Stomach smooth muscle (tissue), 2 donors: Measurements from ENCODE around the gene PIK3R1.

Experiments
- H3K27ac ChIP-seq: one replicate; pipeline ENCODE4 v1.7.0; 2013; ENCODE audit warnings: mild to moderate bottlenecking, low read length, inconsistent platforms
- H3K27me3 ChIP-seq, 2 donors: one replicate each; pipeline ENCODE4 v1.7.0; 2013; ENCODE audit warnings: low read length in 2 of 2; ENCODE audit not compliant: insufficient read depth in 2 of 2, control insufficient read depth in 1 of 2
- H3K36me3 ChIP-seq, 2 donors: one replicate each; pipeline ENCODE4 v1.7.0; 2013; ENCODE audit warnings: low read length in 2 of 2; ENCODE audit not compliant: control insufficient read depth in 2 of 2, insufficient read depth in 2 of 2
- H3K4me1 ChIP-seq: one replicate; pipeline ENCODE4 v1.7.0; 2013; ENCODE audit warnings: low read length; ENCODE audit not compliant: control insufficient read depth, insufficient read depth
- H3K4me3 ChIP-seq, 2 donors: one replicate each; pipeline ENCODE4 v1.7.0; 2013; ENCODE audit warnings: low read length in 2 of 2
- H3K9ac ChIP-seq, 2 donors: one replicate each; pipeline ENCODE4 v1.7.0; 2013; ENCODE audit warnings: low read length in 2 of 2, mild to moderate bottlenecking in 1 of 2
- H3K9me3 ChIP-seq, 2 donors: one replicate each; pipeline ENCODE4 v1.7.0; 2013; ENCODE audit warnings: low read length in 2 of 2; ENCODE audit not compliant: control insufficient read depth in 2 of 2
- donor health status: healthy.
- donor health status: Pancreatic carcinoma.

The PIK3R1 gene

DNA sequence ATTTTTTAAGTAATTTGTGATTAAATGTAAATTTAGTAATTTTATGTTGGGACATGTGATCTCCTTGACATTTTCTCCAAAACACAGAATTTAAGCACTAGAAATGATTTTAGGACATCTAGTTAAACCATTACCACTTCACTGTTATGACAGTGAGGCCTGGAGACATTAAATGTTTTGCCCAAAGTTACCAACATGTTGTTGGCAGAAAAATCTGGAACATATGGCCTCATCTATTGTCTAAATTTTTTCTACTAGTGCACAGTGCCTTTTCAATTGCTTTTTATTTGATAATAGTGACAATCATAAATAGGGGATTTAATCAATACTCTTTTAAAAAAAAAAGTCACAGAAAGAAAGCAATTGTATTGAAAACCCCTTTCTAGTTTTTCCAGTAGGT, 45.6 kb downstream of the PIK3R1 start:
- no peak overlapping the region for H3K4me3 ChIP-seq
- H3K4me1 ChIP-seq: peaks cover 61% of the 10 kb centered on the region
- H3K36me3 ChIP-seq: no peaks in the 10 kb centered on the region
- no peaks in the 10 kb centered on the region for H3K9me3 ChIP-seq
- no peak overlapping the region for H3K9ac ChIP-seq
- H3K27me3 ChIP-seq: no peaks in the 10 kb centered on the region
- no peak overlapping the region for H3K27ac ChIP-seq

DNA sequence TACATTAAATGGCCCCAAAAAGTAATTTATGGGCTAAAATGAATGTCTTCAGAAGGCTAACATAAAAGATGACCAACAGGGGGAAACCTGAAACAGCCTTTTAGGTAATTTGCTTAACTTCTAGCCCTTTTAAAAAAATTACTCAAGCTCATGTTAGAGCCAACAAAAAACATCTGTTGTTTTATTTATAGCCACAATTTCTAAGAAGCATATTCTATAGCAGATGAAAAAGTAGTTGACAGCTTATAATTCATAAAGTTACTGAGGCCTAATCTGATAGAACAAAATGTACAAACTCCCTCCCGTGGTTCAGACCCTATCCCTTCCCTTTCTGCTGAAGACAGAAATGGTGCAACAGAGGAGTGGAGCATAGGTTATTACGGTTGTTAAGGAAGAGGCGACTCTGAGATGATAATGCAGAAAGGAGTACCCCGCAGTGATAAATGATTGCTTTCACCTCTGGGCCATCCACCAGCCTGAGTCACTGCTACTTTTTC, 46.1 kb downstream of the PIK3R1 start:
- Histone ChIP-seq H3K4me3 (no peak overlapping the region), H3K27me3 (no peaks in the 10 kb centered on the region), H3K36me3 (no peaks in the 10 kb centered on the region), H3K9me3 (no peaks in the 10 kb centered on the region), H3K27ac (no peak overlapping the region), H3K9ac (no peak overlapping the region), H3K4me1 (peaks cover 65% of the 10 kb centered on the region)

DNA sequence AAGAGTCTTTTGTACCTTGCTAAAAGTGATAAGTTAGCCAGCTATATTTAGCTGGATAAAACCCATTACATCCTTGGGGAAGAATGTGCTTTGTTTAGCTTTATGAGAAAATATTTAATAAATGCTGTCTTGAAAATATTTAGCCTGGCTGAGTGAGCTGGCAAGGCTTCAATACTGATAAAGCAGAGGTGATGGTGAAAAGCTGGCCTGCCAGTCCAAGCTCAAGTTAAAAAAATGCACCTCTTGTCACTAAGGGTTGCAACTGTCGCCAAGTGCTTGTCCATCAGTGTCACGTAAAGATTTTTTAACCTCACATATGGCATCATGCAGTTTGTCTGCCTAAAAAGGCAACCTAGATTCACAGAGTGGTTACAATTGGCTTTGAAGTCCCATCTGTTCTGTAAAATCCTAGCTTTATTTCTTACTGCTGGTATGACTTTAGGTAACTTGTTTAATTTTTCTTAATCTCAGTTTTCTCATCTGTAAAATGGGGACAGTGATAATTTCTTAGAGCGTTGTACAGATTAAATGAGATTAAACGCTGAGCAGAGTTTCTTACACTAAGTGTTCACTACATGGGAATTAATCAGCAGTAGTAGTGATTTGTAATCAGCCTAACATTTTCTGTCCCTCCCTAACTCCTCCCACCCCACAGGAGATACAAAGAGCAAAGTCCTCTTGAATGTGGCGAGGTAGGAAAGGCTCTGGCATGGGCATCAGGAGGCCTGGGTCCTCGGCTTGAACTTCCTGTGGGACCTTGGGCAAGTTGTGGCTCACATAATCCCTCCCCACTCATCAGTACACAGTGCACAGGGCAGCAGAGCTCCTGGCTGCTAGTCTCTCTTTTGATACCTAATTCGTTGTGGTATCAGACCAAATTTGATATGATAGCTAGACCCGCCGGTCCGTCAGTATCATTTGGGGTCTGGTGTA, 48.7 kb downstream of the PIK3R1 start:
- H3K9ac ChIP-seq: peak overlapping the region in 1 of 2 donors; percentile 1
- no peaks in the 10 kb centered on the region for H3K9me3 ChIP-seq
- H3K27me3 ChIP-seq: no peaks in the 10 kb centered on the region
- H3K36me3 ChIP-seq: no peaks in the 10 kb centered on the region
- H3K4me3 ChIP-seq: peak overlapping the region in 1 of 2 donors; percentile 22
- H3K4me1 ChIP-seq: peaks cover 54% of the 10 kb centered on the region
- H3K27ac ChIP-seq: peak overlapping the region; percentile 74

DNA sequence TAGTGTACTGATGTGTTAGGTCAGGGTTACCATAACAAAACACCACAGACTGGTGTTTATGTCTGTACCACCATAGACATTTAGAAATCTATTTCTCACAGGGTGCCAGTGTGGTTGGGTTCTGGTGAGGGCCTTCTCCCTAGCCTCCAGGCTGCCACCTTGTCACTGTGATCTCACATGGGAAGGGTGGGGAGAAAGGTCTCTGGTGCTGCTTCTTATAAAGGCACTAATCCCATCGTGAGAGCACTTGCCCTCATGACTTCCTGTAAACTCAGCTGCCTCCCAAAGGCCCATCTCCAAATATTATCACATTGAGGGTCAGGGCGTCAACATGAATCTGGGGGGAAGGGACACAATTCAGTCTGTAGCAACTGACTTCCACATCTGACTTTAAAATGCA, 49.8 kb downstream of the PIK3R1 start:
- peak overlapping the region in 1 of 2 donors; percentile 1 for H3K9ac ChIP-seq

DNA sequence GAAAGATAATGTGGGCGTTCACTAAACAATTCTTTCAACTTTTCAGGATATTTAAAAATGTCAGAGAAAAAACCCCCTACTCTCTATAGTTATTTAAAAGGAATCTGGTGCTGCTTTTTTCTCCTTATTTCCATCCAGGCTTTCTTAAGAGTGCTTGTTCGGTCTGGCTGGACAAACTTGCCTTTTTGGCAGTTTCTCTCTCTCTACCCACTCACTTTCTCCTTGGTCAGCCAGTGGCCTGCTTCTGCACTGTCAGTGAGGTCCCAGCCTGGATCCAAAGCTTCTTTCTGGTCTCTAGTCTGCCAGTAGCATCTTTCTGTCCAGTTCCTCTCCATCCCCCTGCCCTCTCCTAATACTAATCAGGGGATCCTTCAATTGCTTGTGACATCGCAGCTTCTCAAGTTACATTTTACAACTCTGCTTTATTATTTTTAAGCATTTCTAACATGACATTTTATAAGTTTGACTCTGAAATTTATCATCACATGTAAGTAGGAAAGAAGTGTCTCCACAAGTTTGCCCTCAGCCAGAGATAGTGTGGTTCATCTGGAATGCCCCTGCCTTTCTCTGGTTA, 50.4 kb downstream of the PIK3R1 start:
- H3K9ac ChIP-seq: peak overlapping the region; percentile 18 to 22
- no peaks in the 10 kb centered on the region for H3K27me3 ChIP-seq
- H3K27ac ChIP-seq: peak overlapping the region; percentile 74
- H3K36me3 ChIP-seq: no peaks in the 10 kb centered on the region
- peaks cover 44% of the 10 kb centered on the region for H3K4me1 ChIP-seq
- H3K4me3 ChIP-seq: peak overlapping the region; percentile 35 to 42
- no peaks in the 10 kb centered on the region for H3K9me3 ChIP-seq

More for the DNA sequence above, 49.8 kb downstream of the PIK3R1 start:
- H3K27ac ChIP-seq: peak overlapping the region; percentile 74
- no peaks in the 10 kb centered on the region for H3K36me3 ChIP-seq
- no peaks in the 10 kb centered on the region for H3K27me3 ChIP-seq
- H3K4me3 ChIP-seq: peak overlapping the region in 1 of 2 donors; percentile 22
- H3K9me3 ChIP-seq: no peaks in the 10 kb centered on the region
- peaks cover 46% of the 10 kb centered on the region for H3K4me1 ChIP-seq

DNA sequence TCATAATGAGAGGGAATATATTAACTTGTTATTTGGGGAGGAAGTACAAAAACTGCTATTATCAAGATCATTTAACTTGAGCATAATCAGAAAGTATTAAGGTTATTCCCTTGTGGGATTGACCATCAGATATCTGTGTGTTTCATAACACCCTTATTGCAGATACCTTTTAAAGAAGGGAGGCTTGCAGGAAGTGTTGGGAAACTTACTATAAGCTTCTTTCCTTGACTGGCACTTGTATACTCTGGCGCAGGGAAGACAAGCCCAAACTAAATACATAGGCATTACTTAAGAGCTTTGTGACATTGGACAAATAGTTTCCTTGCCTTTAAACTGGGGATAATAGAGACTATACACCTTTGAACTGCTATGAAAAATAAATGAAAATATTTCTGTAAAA, 50.9 kb downstream of the PIK3R1 start:
- Histone ChIP-seq H3K9ac (peak overlapping the region in 1 of 2 donors; percentile 36), H3K36me3 (no peaks in the 10 kb centered on the region), H3K27me3 (no peaks in the 10 kb centered on the region), H3K4me3 (peak overlapping the region; percentile 35 to 42), H3K9me3 (no peaks in the 10 kb centered on the region), H3K4me1 (peaks cover 48% of the 10 kb centered on the region), H3K27ac (peak overlapping the region; percentile 74)

DNA sequence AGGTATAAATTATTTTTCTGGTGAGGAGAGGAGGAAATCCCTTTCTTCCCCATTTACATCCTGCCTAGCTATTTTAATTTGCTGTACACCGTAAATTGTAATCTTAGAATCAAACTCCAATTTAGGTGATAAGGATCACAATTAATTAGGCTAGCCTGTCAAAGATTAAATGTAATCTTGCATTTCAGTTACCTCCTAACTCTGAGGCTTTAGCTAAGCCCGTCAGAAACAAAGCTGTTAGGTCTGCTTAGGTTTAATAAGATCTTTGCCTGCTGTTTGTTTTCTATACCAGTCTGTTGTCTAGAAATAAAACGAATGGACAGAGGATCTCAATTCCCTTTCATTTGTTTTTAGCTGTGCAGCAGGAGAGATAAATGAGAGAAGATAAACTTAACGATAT, 51.5 kb downstream of the PIK3R1 start:
- Histone ChIP-seq H3K4me3 (peak overlapping the region; percentile 1 to 17), H3K36me3 (no peaks in the 10 kb centered on the region), H3K27ac (peak overlapping the region; percentile 74), H3K9me3 (no peaks in the 10 kb centered on the region), H3K4me1 (peaks cover 45% of the 10 kb centered on the region), H3K9ac (peak overlapping the region in 1 of 2 donors; percentile 36), H3K27me3 (no peaks in the 10 kb centered on the region)

DNA sequence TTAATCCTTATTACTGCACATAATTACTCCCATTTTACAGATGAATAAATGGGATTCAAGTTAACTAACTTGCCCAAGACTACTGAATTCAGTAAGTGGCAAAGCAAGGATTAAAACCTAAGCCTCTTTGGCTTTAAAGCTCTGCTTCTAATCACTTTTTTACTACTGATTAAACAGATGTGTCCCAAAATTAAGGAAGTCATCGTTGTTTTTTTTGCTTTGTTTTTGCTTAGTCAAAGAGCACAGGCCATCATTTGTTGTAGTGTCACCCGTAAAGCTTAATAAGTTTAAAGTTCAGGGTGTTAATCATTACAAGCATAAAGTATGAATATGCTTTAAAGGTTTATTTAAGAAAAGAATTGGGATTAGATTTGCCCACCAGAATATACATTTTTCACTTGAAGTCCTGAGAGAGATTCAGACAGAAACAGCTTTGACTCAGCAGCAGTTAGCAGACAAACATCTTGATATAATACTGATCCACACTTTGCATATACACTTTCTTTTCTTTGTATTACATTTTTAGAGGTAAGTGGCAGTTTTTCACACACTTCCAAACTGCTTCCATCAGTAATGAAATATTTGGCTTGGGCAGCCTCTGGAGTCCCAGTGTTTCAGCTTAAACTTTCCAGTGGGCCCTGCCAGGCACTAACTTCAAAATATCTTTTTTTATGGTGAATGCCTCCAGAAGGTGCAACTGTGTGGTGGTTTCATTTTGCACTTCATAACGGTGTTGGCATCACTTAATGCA, 52.7 kb downstream of the PIK3R1 start:
- peak overlapping the region; percentile 62 for H3K27ac ChIP-seq

DNA sequence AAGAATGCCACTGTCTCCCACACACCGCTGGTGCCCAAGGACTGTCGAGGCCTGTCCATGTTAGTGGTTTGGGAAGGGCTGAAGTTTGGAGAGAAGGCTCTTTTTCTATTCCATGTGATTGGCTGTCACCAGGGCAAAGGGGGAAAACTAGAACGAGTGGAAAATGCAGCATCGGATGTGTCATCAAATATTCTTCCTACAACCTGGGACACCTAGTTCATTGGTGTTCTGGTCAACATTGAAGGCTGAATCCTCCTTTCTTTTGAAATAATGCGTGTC, 53.2 kb downstream of the PIK3R1 start:
- H3K4me1 ChIP-seq: peaks cover 55% of the 10 kb centered on the region
- peak overlapping the region; percentile 62 for H3K27ac ChIP-seq
- no peaks in the 10 kb centered on the region for H3K27me3 ChIP-seq
- peak overlapping the region; percentile 44 to 47 for H3K4me3 ChIP-seq
- H3K9ac ChIP-seq: no peak overlapping the region
- H3K9me3 ChIP-seq: no peaks in the 10 kb centered on the region
- H3K36me3 ChIP-seq: no peaks in the 10 kb centered on the region

More for the DNA sequence above, 52.7 kb downstream of the PIK3R1 start:
- Histone ChIP-seq H3K27me3 (no peaks in the 10 kb centered on the region), H3K4me3 (peak overlapping the region; percentile 44 to 47), H3K9ac (no peak overlapping the region), H3K9me3 (no peaks in the 10 kb centered on the region), H3K4me1 (peaks cover 53% of the 10 kb centered on the region), H3K36me3 (no peaks in the 10 kb centered on the region)

DNA sequence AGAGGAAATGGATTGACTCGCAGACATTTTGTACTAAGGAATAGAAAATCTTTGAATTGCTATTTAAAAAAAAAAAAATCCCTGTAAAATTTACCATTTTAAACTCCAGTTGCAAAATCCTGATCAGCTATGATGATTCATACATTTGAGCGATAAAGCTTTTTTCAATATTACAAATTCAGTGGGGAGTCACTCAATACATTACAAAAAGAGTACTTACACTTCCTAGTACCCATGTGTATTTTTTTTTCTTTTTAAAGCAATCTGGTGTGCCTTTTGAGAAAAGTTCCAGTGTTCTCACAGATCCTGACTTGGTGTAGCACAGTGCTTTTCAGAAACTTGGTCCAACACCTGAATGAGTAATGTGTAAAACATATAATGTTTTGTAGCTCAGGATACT, 54.3 kb downstream of the PIK3R1 start:
- no peaks in the 10 kb centered on the region for H3K9me3 ChIP-seq
- peaks cover 52% of the 10 kb centered on the region for H3K4me1 ChIP-seq
- H3K36me3 ChIP-seq: no peaks in the 10 kb centered on the region

More for the DNA sequence above, 54.3 kb downstream of the PIK3R1 start:
- no peaks in the 10 kb centered on the region for H3K27me3 ChIP-seq
- H3K9ac ChIP-seq: no peak overlapping the region
- no peak overlapping the region for H3K27ac ChIP-seq
- H3K4me3 ChIP-seq: no peak overlapping the region
